ENCODE results near the gene KCNB1. TPM values are rescaled to one million over a fixed set of nuclear protein-coding genes. Genes with fewer than 3 reads are reported as not detected.

KCNB1 gene
- total RNA-seq, 1 experiment from 2014 or later: 0.04 TPM

GRCh38 chr20:49380337-49380780 lies 102.1 kb downstream of the KCNB1 start:
- no peaks in the 10 kb centered on the region for H3K4me1 ChIP-seq (replicated peaks; ENCODE audit: insufficient read depth)
- BruUV-seq (replicated peaks): no TSS peak

DNA sequence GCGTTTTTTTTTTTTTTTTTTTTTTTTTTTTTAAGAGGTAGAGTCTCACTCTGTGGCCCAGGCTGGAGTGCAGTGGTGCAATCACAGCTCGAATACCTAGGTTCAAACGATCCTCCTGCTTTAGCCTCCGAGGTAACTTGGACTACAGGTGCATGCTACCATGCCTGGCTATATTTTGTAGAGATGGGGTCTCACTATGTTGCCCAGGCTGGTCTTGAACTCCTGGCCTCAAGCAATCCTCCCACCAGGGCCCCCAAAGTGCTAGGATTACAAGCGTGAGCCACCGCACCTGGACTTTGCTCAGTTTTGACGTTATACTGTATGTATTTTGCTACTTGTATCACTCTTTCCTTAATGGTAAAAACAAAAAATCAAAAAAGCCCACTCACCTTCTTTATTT lies 103.1 kb downstream of the KCNB1 start:
- no peak overlapping the region for H3K4me3 ChIP-seq
- H3K27me3 ChIP-seq (ENCODE audit: insufficient read depth, low read depth): peaks cover 41% of the 10 kb centered on the region
- H3K4me1 ChIP-seq (replicated peaks; ENCODE audit: insufficient read depth): no peaks in the 10 kb centered on the region
- H3F3A ChIP-seq (ENCODE audit: insufficient read depth, low read depth): no peaks in the 10 kb centered on the region
- no peaks in the 10 kb centered on the region for H3K9me2 ChIP-seq (ENCODE audit: insufficient read depth)
- no peaks in the 10 kb centered on the region for H3K36me3 ChIP-seq (ENCODE audit: low read depth)
- no peak overlapping the region for H2AFZ ChIP-seq
- intact Hi-C loops (cut with micrococcal nuclease; ENCODE audit: unreplicated experiment): no loop called here
- TF ChIP-seq EZH2 (IDR thresholded peaks at IDR 0.05; ENCODE audit: low read depth) (no peak), CTCF (conservative IDR thresholded peaks at IDR 0.05) (no peak)
- CTCF ChIA-PET: no interaction called here
- no peaks in the 10 kb centered on the region for H3K9me3 ChIP-seq (ENCODE audit: insufficient read depth, low read depth)
- H3K4me2 ChIP-seq: no peak overlapping the region
- no peak overlapping the region for H3K27ac ChIP-seq
- no peak for DNase-seq
- no peaks in the 10 kb centered on the region for H3K79me2 ChIP-seq (ENCODE audit: low read depth)
- H4K20me1 ChIP-seq (ENCODE audit: insufficient read depth): no peaks in the 10 kb centered on the region
- POLR2A ChIA-PET (ENCODE audit: unreplicated experiment): no interaction called here
- no TSS peak for BruUV-seq (replicated peaks)

More at GRCh38 chr20:49380337-49380780, 102.1 kb downstream of the KCNB1 start:
- no peaks in the 10 kb centered on the region for H3K9me3 ChIP-seq (ENCODE audit: insufficient read depth, low read depth)
- H3K36me3 ChIP-seq (ENCODE audit: low read depth): no peaks in the 10 kb centered on the region
- no peaks in the 10 kb centered on the region for H3K9me2 ChIP-seq (ENCODE audit: insufficient read depth)
- no peaks in the 10 kb centered on the region for H3F3A ChIP-seq (ENCODE audit: insufficient read depth, low read depth)
- DNase-seq: no peak
- H3K27me3 ChIP-seq (ENCODE audit: insufficient read depth, low read depth): peaks cover 31% of the 10 kb centered on the region
- H3K4me2 ChIP-seq: no peak overlapping the region
- no peak overlapping the region for H3K4me3 ChIP-seq
- no peaks in the 10 kb centered on the region for H4K20me1 ChIP-seq (ENCODE audit: insufficient read depth)
- H3K27ac ChIP-seq: no peak overlapping the region
- ChIA-PET POLR2A (ENCODE audit: unreplicated experiment) (no interaction called here), CTCF (interaction anchor here (1.1 kb wide), 1 partner anchor 153 kb away, joined by 3 read pairs; no protein-coding TSS in a partner anchor)
- no peak overlapping the region for H2AFZ ChIP-seq
- intact Hi-C loops (cut with micrococcal nuclease; ENCODE audit: unreplicated experiment): no loop called here
- H3K79me2 ChIP-seq (ENCODE audit: low read depth): no peaks in the 10 kb centered on the region
- TF ChIP-seq CTCF (conservative IDR thresholded peaks at IDR 0.05): no peak
- TF ChIP-seq EZH2 (IDR thresholded peaks at IDR 0.05; ENCODE audit: low read depth): no peak

DNA sequence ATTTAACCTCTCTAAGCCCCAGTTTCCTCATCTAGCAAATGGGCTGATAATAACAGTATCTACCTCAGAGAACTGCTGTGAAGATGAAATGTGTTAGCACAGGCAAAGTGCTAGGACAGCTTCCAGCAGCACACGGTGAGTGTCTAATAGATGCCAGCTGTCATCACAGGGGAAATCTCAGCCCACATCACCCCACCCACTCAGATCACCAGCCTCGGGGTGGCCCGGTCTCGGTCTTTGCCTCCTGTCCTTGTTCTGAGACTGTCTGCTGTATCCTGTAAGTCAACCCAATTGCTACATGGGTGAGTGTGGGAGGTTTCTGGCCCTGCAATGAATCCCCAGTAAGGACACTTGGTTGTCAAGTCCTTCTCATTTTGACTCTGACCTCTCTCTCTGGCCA lies 105.1 kb downstream of the KCNB1 start:
- peaks cover 55% of the 10 kb centered on the region for H3K27me3 ChIP-seq (ENCODE audit: insufficient read depth, low read depth)
- H3K9me2 ChIP-seq (ENCODE audit: insufficient read depth): no peaks in the 10 kb centered on the region
- H3K4me3 ChIP-seq: no peak overlapping the region
- no peak for TF ChIP-seq CTCF (conservative IDR thresholded peaks at IDR 0.05)
- TF ChIP-seq EZH2 (IDR thresholded peaks at IDR 0.05; ENCODE audit: low read depth): no peak
- H2AFZ ChIP-seq: no peak overlapping the region
- BruUV-seq (replicated peaks): no TSS peak
- intact Hi-C loops (cut with micrococcal nuclease; ENCODE audit: unreplicated experiment): no loop called here
- no peak overlapping the region for H3K27ac ChIP-seq
- POLR2A ChIA-PET (ENCODE audit: unreplicated experiment): no interaction called here
- H3K9me3 ChIP-seq (ENCODE audit: insufficient read depth, low read depth): no peaks in the 10 kb centered on the region
- no peaks in the 10 kb centered on the region for H3K36me3 ChIP-seq (ENCODE audit: low read depth)
- CTCF ChIA-PET: no interaction called here
- H3K79me2 ChIP-seq (ENCODE audit: low read depth): no peaks in the 10 kb centered on the region
- no peak overlapping the region for H3K4me2 ChIP-seq
- DNase-seq: no peak
- H3K4me1 ChIP-seq (replicated peaks; ENCODE audit: insufficient read depth): peaks cover 4% of the 10 kb centered on the region; the same call in 1 of the 2 replicates
- H4K20me1 ChIP-seq (ENCODE audit: insufficient read depth): no peaks in the 10 kb centered on the region
- H3F3A ChIP-seq (ENCODE audit: insufficient read depth, low read depth): peaks cover 2% of the 10 kb centered on the region; the same call in 1 of the 2 replicates

Data from PC-9 (cell line).